Loucy (cell line): Measurements from ENCODE around the gene HTRA3.

Experiments
- H2AFZ ChIP-seq: fragments of 200-600 bp; sonication (generic); 2 replicates; pipeline ENCODE4 v1.6.0; 2016; ENCODE audit warnings: antibody characterized with exemption, mild to moderate bottlenecking, low read length, moderate library complexity
- H3F3A ChIP-seq: fragments of 200-600 bp; 2 replicates; pipeline ENCODE4 v1.6.0; 2016; ENCODE audit warnings: antibody characterized with exemption, low read depth, mild to moderate bottlenecking
- H3K27me3 ChIP-seq: fragments of 200-600 bp; sonication (generic); 2 replicates; pipeline ENCODE4 v1.6.1; 2014; ENCODE audit warnings: low read length, mild to moderate bottlenecking; ENCODE audit not compliant: insufficient read depth, poor library complexity, severe bottlenecking
- H3K36me3 ChIP-seq: fragments of 200-600 bp; sonication (generic); 2 replicates; pipeline ENCODE4 v1.6.1; 2016; ENCODE audit warnings: low read length; ENCODE audit not compliant: insufficient read depth
- H3K4me1 ChIP-seq: fragments of 200-600 bp; sonication (generic); 2 replicates; pipeline ENCODE4 v1.5.1; 2014; ENCODE audit warnings: low read length, mild to moderate bottlenecking; ENCODE audit not compliant: insufficient read depth, poor library complexity, severe bottlenecking
- H3K4me2 ChIP-seq: fragments of 200-600 bp; sonication (generic); 2 replicates; pipeline ENCODE4 v1.6.0; 2014; ENCODE audit warnings: antibody characterized with exemption, low read length, low read depth, mild to moderate bottlenecking; ENCODE audit not compliant: poor library complexity, severe bottlenecking
- H3K4me3 ChIP-seq: fragments of 200-600 bp; sonication (generic); 2 replicates; pipeline ENCODE4 v1.5.1; 2014; ENCODE audit warnings: low read length, mild to moderate bottlenecking, mixed read lengths; ENCODE audit not compliant: poor library complexity, severe bottlenecking
- H3K79me2 ChIP-seq: fragments of 200-600 bp; sonication (generic); 2 replicates; pipeline ENCODE4 v1.6.1; 2014; ENCODE audit warnings: low read length; ENCODE audit not compliant: insufficient read depth
- H3K9ac ChIP-seq: fragments of 200-600 bp; sonication (generic); 2 replicates; pipeline ENCODE4 v1.6.0; 2014; ENCODE audit warnings: mild to moderate bottlenecking, low read depth, low read length, moderate library complexity; ENCODE audit not compliant: poor library complexity, severe bottlenecking
- H3K9me2 ChIP-seq: fragments of 200-600 bp; sonication (generic); replicated peaks from 2 replicates; pipeline ENCODE4 v1.6.1; 2016; ENCODE audit warnings: low read depth, low read length, mixed read lengths
- H3K9me3 ChIP-seq: fragments of 200-600 bp; sonication (generic); 2 replicates; pipeline ENCODE4 v1.6.1; 2014; ENCODE audit warnings: mild to moderate bottlenecking, antibody characterized with exemption, low read length, low read depth; ENCODE audit not compliant: insufficient read depth
- H4K20me1 ChIP-seq: fragments of 200-600 bp; sonication (generic); 2 replicates; pipeline ENCODE4 v1.6.0; 2014; ENCODE audit warnings: antibody characterized with exemption, low read length, mild to moderate bottlenecking; ENCODE audit not compliant: insufficient read depth, poor library complexity, severe bottlenecking
- CTCF ChIP-seq: fragments of 200-600 bp; sonication (generic); conservative IDR thresholded peaks from 2 replicates; pipeline ENCODE4 v1.5.1; 2014; ENCODE audit warnings: mild to moderate bottlenecking, antibody characterized with exemption, low read length
- EZH2phosphoT487 ChIP-seq: fragments of 200-600 bp; IDR thresholded peaks from 2 replicates; pipeline ENCODE4 v1.6.1; 2018; ENCODE audit warnings: antibody characterized with exemption, mild to moderate bottlenecking, moderate library complexity, borderline replicate concordance

The HTRA3 gene

GRCh38 chr4:8289151-8289750, 19.7 kb downstream of the HTRA3 start:
- no peak for TF ChIP-seq EZH2phosphoT487
- no peak for TF ChIP-seq CTCF
- Histone ChIP-seq H2AFZ (no peak overlapping the region), H3K27me3 (no peaks in the 10 kb centered on the region), H3F3A (no peaks in the 10 kb centered on the region), H3K4me2 (no peak overlapping the region), H4K20me1 (no peaks in the 10 kb centered on the region), H3K9me3 (no peaks in the 10 kb centered on the region), H3K36me3 (no peaks in the 10 kb centered on the region), H3K9me2 (no peaks in the 10 kb centered on the region), H3K9ac (no peak overlapping the region), H3K4me1 (no peaks in the 10 kb centered on the region), H3K79me2 (no peaks in the 10 kb centered on the region), H3K4me3 (no peak overlapping the region)

- no peaks in the 10 kb centered on the region for H3F3A ChIP-seq
- no peaks in the 10 kb centered on the region for H3K27me3 ChIP-seq
- no peaks in the 10 kb centered on the region for H3K4me1 ChIP-seq
- H3K9me3 ChIP-seq, result 0 out of 2 replicates have a peak, but pooled peaks cover 4% of the 10 kb centered on the region
- H3K4me3 ChIP-seq, result no peak overlapping the region
- no peaks in the 10 kb centered on the region for H3K36me3 ChIP-seq
- H3K4me2 ChIP-seq, result no peak overlapping the region
- H3K9me2 ChIP-seq, result no peaks in the 10 kb centered on the region
- no peak overlapping the region for H3K9ac ChIP-seq
- H3K79me2 ChIP-seq, result no peaks in the 10 kb centered on the region
- H4K20me1 ChIP-seq, result no peaks in the 10 kb centered on the region
- TF ChIP-seq EZH2phosphoT487, result no peak
- H2AFZ ChIP-seq, result no peak overlapping the region
Measured at GRCh38 chr4:8289956-8290700, 20.6 kb downstream of the HTRA3 start.

- no peaks in the 10 kb centered on the region for H3K9me2 ChIP-seq
- no peak overlapping the region for H3K9ac ChIP-seq
- H3F3A ChIP-seq, result no peaks in the 10 kb centered on the region
- H3K27me3 ChIP-seq, result no peaks in the 10 kb centered on the region
- no peak overlapping the region for H2AFZ ChIP-seq
- no peaks in the 10 kb centered on the region for H3K4me1 ChIP-seq
- no peaks in the 10 kb centered on the region for H3K36me3 ChIP-seq
- H3K79me2 ChIP-seq, result no peaks in the 10 kb centered on the region
- peaks cover 4% of the 10 kb centered on the region; the same call in 1 of the 2 replicates for H3K9me3 ChIP-seq
- H4K20me1 ChIP-seq, result no peaks in the 10 kb centered on the region
- H3K4me3 ChIP-seq, result no peak overlapping the region
- no peak overlapping the region for H3K4me2 ChIP-seq
- TF ChIP-seq CTCF, result no peak
- TF ChIP-seq EZH2phosphoT487, result no peak
Measured at GRCh38 chr4:8290701-8290970, 21.1 kb downstream of the HTRA3 start.
